DMS114 treated with DMSO at 0.1 percent for 48 hours (cell line): ENCODE results near the gene OR2AK2.

Source experiments
- DNase-seq: peaks from one replicate; lab custom pipeline; 2025; ENCODE audit not compliant: unreplicated experiment; lab: John Stamatoyannopoulos, UW

Gene OR2AK2

GRCh38 chr1:247964933-247965332 lies at the start of gene OR2AK2:
Gene OR2AK2 (plus strand): TSS chr1:247965233. CDS start chr1:247965377, 144 bp downstream.
- DNase-seq, result no peak

GRCh38 chr1:247919952-247920351 lies 45.1 kb upstream of the OR2AK2 start, which contains the start of gene OR2T8:
Gene OR2T8 (plus strand): TSS chr1:247920252. CDS start chr1:247921018, 766 bp downstream.
- no peak for DNase-seq

GRCh38 chr1:247923941-247924340 lies 41.1 kb upstream of the OR2AK2 start:
- no peak for DNase-seq

- no peak for DNase-seq
These were observed 40.2 kb upstream of the OR2AK2 start, which contains the start of gene OR2AJ1 for GRCh38 chr1:247924868-247925267. Gene OR2AJ1 (plus strand): TSS chr1:247924889. CDS start chr1:247933769, 8,880 bp downstream.

GRCh38 chr1:247933989-247934388 lies 31.0 kb upstream of the OR2AK2 start:
- DNase-seq, result no peak

- DNase-seq, result no peak
These were observed 29.3 kb upstream of the OR2AK2 start for GRCh38 chr1:247935781-247936180.

- DNase-seq, result no peak
These were observed 28.6 kb upstream of the OR2AK2 start for GRCh38 chr1:247936415-247936814.

- DNase-seq, result peak; percentile 64
These were observed 27.9 kb upstream of the OR2AK2 start for GRCh38 chr1:247936965-247937734.

GRCh38 chr1:247942624-247943023 lies 22.4 kb upstream of the OR2AK2 start:
- no peak for DNase-seq

GRCh38 chr1:247948558-247948957 lies 16.5 kb upstream of the OR2AK2 start, which contains the start of gene OR2L8:
Gene OR2L8 (plus strand): TSS chr1:247948858. CDS start chr1:247948858, 0 bp downstream.
- DNase-seq, result no peak

- no peak for DNase-seq
These were observed 11.6 kb upstream of the OR2AK2 start for GRCh38 chr1:247953408-247953807.

GRCh38 chr1:247961791-247962190 lies 3.2 kb upstream of the OR2AK2 start:
- DNase-seq, result no peak

GRCh38 chr1:247962911-247963588 lies 2.0 kb upstream of the OR2AK2 start:
- no peak for DNase-seq

- DNase-seq, result no peak
These were observed 1.6 kb downstream of the OR2AK2 start for GRCh38 chr1:247966532-247967204.

- no peak for DNase-seq
These were observed 28.0 kb downstream of the OR2AK2 start for GRCh38 chr1:247992986-247993385.

GRCh38 chr1:247998811-247999210 lies 33.8 kb downstream of the OR2AK2 start:
- no peak for DNase-seq

- DNase-seq, result no peak
These were observed 35.1 kb downstream of the OR2AK2 start for GRCh38 chr1:248000169-248000568.

GRCh38 chr1:248007778-248008177 lies 42.7 kb downstream of the OR2AK2 start:
- no peak for DNase-seq

- DNase-seq, result no peak
These were observed 44.6 kb downstream of the OR2AK2 start for GRCh38 chr1:248009681-248010080.

GRCh38 chr1:248013229-248013710 lies 48.2 kb downstream of the OR2AK2 start, which contains the start of gene OR2L5:
Gene OR2L5 (plus strand): TSS chr1:248013660. CDS start chr1:248021948, 8,288 bp downstream.
- no peak for DNase-seq

- no peak for DNase-seq
These were observed 50.8 kb downstream of the OR2AK2 start for GRCh38 chr1:248015803-248016202.
